H54 (cell line): ENCODE measurements around the gene MUL1.

Experiments used
- DNase-seq: peaks from one replicate; pipeline ENCODE4 v3.0.0; 2011; ENCODE audit warnings: low spot score, mixed read lengths; ENCODE audit not compliant: insufficient read length
- FAIRE-seq: peaks from 3 replicates; lab custom pipeline; 2011; peaks lifted over from hg19 to GRCh38; lab: Jason Lieb, UNC
- POLR2A ChIP-seq: IDR thresholded peaks from 2 replicates; pipeline ENCODE4 v1.6.1; 2011; ENCODE audit warnings: low read depth, mild to moderate bottlenecking, low read length

Gene MUL1

GRCh38 chr1:20484519-20485462, 23.2 kb downstream of the MUL1 start:
- FAIRE-seq (no peak), DNase-seq (no peak)
- TF ChIP-seq POLR2A, result no peak

GRCh38 chr1:20483833-20484518, 24.0 kb downstream of the MUL1 start:
- FAIRE-seq (no peak), DNase-seq (no peak)
- TF ChIP-seq POLR2A, result no peak

GRCh38 chr1:20483098-20483832, 24.7 kb downstream of the MUL1 start:
- FAIRE-seq (no peak), DNase-seq (no peak)
- TF ChIP-seq POLR2A, result no peak

- FAIRE-seq, result no peak
- TF ChIP-seq POLR2A, result no peak
- DNase-seq, result no peak
Observed at GRCh38 chr1:20481643-20482498, 26.1 kb downstream of the MUL1 start.

GRCh38 chr1:20480951-20481617, 26.9 kb downstream of the MUL1 start:
- no peak for FAIRE-seq
- no peak for TF ChIP-seq POLR2A
- no peak for DNase-seq

GRCh38 chr1:20480243-20480944, 27.6 kb downstream of the MUL1 start:
- no peak for TF ChIP-seq POLR2A
- FAIRE-seq (no peak), DNase-seq (no peak)

- DNase-seq (no peak), FAIRE-seq (no peak)
- no peak for TF ChIP-seq POLR2A
Observed at GRCh38 chr1:20479840-20480239, 28.1 kb downstream of the MUL1 start.

GRCh38 chr1:20478057-20478635, 29.8 kb downstream of the MUL1 start:
- TF ChIP-seq POLR2A, result no peak
- no peak for FAIRE-seq

GRCh38 chr1:20477348-20478056, 30.4 kb downstream of the MUL1 start:
- no peak for TF ChIP-seq POLR2A
- DNase-seq, result no peak
- FAIRE-seq, result no peak

More at GRCh38 chr1:20478057-20478635, 29.8 kb downstream of the MUL1 start:
- no peak for DNase-seq

- DNase-seq, result peak; percentile 74
- TF ChIP-seq POLR2A, result no peak
- peak; percentile 85 for FAIRE-seq
Observed at GRCh38 chr1:20476265-20477038, 31.5 kb downstream of the MUL1 start.
